ENCODE measurements around the gene ARHGAP26.
"Not testable (repeated sequence)": the region's sequence is repeated elsewhere in the genome, so short reads cannot be mapped to it uniquely, and the experiment has no call there.

The ARHGAP26 gene

GRCh38 chr5:143074414-143074996 is 304.3 kb downstream of the ARHGAP26 start:
- no peak for FAIRE-seq

DNA sequence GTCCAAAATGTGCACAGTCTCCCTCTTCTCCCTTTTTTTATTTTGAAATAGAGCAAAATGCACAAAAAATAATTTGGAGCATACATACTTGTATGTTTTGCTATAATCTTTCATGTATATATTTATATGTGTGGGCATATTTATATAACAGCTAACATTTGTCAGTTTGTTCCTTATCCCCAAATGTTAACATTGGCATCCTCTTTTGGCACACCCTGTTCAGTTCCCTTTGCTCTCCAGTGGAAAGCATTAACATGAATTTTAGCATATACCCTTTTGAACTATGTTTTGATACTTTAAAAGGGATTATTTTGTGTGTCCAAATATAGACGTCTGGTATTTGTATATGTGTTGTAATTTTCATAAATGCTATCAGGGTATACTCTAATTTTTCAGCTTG is 306.2 kb downstream of the ARHGAP26 start:
- FAIRE-seq = no peak

DNA sequence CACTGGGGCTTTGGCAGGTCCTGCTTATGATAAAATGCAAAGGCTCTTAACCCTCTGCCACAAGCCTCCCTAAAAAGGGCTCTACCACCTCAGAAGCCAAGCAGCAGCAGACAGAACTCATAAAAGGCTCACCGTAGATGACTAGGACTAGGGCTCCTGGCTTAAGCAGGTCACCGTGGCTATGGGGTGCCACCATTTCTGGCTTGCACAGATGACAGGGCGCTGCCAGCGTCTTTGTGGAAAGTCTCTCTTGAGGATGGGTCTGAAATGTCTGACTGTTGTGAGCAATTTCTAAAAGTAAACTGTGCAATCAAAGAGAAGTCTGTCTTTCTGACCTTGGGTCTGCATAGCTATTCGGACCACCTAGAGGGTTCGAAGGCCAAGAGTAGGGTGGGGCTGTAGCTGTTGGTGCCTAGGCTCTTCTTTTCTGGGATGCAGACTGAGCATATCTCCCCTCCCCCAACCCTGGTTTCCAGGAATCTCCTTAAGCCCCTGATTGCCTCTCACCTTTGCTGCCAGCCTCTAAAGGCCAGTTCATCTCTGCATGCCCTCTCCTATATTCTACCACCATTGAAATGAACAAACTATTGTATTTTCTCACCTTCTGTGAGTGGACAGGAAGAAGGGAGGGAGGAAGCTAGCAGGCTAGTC is 307.4 kb downstream of the ARHGAP26 start:
- no peak for FAIRE-seq

GRCh38 chr5:143078313-143078712 is 308.1 kb downstream of the ARHGAP26 start:
- peak; percentile 66 for FAIRE-seq

DNA sequence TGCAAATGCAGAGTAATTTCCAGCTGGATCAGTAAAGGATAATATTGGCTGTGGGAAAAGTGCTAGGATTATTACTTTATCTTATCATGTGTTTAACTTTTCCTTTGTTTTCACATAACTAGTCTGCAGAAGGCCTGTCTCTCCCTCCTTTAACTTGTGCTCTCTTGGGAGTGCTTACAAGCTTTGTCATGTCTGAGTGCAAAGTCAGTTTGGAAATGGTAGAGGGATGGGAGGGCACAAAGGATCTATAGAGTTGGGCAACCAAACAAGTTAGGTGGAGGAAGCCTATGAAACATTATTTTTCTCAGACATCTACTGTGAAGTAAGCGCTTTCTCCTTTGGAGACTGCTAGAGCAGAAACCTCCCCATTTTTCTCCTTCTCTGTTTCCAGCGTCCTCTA is 308.8 kb downstream of the ARHGAP26 start:
- no peak for FAIRE-seq

DNA sequence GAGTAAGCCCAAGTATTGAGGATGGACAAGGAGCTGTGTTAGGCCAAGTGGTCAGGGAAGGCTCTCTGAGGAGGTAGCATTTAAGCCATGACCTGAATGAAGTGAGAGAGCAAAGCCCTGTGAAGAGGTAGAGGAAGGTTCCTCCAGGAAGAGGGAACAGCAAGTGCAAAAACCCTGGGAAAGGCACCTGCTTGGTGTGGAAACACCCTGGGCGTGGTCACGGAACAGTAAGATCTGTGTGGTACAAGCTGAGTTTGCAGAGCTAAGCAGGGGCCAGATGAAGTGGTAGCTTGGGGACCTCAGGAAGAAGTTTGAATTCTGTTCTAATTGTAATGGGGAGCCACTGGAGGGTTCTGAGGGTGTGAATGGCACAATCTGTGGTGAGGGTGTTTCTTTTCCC is 310.2 kb downstream of the ARHGAP26 start:
- no peak for FAIRE-seq

DNA sequence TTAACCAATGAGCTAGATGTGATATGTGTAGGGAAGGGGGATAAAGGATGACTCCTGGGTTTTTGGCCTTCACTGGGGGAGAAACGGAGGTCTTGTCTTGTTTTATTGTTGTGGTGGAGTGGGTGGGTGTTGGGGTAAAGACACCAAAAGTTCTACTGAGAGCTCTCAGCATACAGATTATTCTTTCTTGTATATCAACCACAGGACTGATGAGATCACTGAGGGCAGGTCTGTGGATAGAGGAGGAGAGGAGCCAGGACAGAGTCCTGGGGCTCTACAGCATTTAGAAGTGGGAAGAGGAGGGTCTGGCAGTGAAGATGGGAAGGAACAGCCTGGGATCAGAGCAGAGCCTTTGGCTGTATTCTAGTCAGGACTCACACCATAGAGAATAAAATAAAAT is 310.8 kb downstream of the ARHGAP26 start:
- no peak for FAIRE-seq

DNA sequence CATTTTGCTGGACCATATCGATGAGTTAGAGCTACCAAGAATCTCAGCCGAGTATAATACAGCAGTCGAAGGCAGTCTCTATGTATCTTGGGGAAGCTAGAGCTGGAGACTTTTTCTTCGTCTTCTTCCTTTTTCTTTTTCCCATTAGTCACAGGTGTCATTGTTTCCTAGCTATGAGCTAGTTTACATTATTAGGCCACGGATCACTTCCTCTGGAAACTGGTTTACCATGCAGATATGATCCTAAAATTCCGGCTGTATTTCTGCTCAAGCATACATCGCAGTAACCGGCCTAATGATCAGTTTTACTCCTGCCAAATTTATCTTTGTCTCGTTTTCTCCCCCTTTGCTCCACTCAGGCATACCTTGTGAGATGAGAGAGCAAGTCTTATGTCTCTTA is 312.8 kb downstream of the ARHGAP26 start:
- no peak for FAIRE-seq

DNA sequence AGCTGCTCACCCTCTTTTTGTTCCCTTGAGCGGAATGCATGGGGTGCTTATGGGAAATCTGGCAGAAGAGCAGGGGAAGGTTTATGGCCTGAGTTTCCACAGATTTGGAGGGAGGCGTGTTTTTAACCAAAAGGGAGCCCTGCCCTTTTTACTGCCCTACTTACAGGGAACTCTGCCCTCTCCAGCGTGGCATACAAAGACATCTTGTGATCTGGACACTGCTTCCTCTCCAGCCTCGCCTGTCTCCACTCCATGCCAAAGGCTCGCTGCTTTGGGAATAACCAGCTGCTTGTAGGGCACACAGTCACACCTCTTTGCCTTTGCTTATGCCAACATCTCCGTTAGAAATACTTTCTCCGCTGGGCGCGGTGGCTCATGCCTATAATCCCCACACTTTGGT is 314.2 kb downstream of the ARHGAP26 start:
- no peak for FAIRE-seq

DNA sequence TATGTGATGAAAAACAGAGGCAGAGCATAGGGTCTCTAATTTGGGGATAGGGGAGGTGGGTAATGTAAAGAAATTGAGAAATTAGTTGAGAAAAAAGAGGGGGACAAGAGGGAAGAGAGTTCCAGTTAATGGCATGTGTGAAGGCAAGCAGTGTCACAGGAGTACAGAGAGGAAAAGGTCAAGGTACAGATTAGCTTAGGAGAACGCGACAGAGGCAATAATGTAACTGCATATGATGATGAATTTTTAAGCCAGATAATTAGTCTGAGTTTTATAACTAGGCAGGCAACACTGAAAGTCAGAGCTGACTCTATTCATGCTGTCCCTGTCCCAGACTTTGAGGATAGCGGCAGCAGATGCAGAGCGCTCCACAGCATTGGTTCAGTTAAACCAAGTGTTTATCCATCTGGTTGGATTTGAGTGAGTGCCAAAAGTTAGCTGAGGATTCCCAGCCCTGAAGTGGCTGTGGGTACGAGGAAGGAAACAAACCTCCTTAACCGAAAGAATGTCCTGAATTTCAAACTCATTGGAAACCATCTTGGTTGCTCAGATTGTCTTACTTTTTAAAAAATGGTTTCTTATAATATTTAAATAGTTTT is 315.2 kb downstream of the ARHGAP26 start:
- no peak for FAIRE-seq

DNA sequence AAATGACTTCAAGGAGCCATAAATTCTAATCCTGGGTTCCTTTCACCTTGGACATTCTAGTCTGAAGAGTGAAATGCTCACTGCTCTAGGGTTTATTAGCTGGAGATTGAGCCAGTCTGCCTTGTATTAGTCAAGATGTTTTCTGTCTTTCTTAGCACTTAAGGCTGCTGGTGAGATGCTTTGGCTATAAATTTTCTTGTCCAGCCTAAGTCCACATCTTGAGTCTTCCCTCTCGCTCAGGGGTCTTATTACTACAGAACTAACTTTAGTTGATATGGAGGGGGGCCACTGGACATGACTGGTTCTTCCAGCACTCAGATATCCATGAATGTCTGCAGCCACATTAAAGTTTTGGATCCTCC is 316.4 kb downstream of the ARHGAP26 start:
- FAIRE-seq = no peak

DNA sequence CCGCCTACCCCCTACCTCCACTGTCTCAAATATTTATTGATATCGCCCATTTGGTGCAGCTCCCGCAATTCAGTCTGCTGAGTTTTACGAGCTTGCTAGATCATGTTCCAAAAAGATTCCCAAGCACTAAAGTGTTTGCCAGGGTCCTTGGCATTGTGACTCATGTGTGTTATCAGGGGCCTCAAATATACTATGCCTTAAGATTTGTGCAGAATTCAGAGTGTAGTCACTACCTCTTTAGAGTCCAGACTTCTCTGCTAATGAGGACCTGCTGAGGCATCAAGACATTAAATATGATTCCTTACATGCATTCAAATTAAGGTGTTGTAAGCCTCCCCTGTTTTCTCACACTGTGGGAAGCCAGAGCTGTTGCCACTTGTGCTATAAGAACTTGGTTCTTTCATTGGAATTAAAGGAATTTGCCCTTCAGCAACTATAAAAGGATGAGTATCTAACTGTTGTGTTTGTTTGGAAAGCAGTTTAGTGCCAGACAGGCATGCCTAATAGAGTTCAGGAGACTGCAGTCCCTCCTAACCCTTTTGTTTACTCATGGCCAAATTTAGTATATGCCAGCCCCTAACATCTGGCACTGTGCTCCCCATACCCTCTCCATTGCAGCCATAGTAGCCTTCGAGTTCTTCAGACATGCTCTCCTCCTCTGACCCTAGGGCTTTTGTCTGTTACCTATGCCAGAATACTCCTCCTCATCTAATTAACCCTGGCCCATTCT is 316.9 kb downstream of the ARHGAP26 start:
- FAIRE-seq = no peak

GRCh38 chr5:143088702-143089101 is 318.5 kb downstream of the ARHGAP26 start:
- FAIRE-seq = not testable (repeated sequence)

GRCh38 chr5:143090044-143090443 is 319.9 kb downstream of the ARHGAP26 start:
- not testable (repeated sequence) for FAIRE-seq

DNA sequence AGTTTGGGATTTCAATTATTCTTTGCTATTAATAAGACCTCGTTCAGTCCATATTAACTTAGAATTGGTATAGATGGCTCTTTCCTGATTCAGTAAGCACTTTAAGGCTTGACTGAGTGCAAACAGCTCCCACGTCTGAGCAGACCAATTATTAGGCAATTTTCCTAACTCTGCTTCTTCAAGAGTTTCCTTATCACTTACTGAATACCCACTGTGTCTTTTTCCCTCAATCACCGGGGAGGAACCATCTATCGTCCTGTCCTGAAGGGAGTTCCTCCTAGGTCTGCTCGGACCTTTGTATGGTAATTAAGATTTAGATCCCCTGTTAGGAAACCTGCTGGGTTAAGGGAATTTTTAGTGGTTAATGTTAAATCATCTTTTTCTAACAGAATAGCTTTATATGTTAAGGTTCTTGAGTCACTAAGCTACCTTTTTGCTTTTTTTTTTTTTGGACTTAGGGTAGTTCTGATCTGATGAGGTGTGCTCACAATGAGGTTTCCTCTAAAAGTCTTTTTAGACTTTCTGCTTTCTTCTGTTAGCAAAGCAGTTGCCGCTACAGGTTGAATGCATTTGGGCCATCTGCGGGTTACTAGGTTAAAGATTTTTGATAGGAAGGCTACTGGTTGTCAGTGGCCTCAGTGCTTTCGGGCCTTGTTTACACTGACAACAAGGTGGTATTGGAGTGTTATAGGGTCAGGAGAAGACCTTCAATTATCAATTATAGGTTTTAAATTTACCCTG is 322.7 kb downstream of the ARHGAP26 start:
- not testable (repeated sequence) for FAIRE-seq

DNA sequence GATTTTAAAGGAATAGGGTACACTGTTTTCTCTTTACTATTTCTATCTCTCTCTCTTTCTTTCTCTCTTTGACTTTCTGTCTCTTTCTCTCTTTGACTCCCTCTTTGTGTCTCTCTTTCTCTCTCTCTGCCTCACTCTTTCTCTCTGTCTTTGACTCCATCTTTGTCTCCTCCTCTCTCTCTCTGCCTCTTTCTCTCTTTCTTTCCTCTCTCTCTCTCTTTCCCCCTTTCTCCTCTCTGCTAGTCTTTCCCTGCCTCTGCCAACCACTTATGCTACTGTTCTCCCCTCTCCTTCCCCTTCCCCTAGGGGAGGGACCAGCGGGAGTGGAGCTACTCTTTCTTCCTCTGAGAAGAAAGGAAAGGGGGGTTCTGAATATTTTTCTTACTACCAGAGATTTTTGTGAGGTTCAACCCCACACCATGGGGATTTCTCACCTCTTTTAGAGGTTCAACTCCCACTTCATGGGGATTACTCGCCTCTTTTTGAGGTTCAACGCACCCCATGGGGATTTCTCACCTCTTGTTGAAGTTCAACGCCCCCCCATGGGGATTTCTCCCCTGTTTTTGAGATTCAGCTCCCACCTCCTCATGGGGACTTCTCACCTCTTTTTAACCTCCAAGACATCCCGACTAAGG is 323.4 kb downstream of the ARHGAP26 start:
- FAIRE-seq = no peak

DNA sequence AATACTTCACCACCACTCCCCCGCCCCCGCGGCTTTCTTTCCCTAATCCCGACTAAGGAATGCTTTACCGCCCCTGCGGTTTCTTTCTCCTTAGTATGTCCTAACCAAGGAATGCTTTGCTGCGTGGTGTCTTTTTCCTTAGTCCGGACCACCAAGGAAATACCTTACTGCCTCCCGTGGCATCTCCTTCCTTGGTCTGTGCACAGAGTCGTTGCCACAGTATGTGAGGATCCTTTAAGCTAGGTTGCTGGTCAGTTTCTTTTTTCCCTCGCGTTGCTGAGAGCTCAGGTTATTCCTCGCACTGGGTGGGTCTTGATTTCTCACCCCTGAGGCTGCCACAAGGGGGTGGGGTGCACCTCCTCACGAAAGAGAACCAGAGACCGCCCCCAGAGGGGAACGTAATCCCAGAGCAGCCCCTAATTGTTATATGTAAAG is 323.9 kb downstream of the ARHGAP26 start:
- no peak for FAIRE-seq

GRCh38 chr5:143094608-143095007 is 324.4 kb downstream of the ARHGAP26 start:
- FAIRE-seq = not testable (repeated sequence)

GRCh38 chr5:143101121-143101520 is 330.9 kb downstream of the ARHGAP26 start:
- FAIRE-seq = no peak

DNA sequence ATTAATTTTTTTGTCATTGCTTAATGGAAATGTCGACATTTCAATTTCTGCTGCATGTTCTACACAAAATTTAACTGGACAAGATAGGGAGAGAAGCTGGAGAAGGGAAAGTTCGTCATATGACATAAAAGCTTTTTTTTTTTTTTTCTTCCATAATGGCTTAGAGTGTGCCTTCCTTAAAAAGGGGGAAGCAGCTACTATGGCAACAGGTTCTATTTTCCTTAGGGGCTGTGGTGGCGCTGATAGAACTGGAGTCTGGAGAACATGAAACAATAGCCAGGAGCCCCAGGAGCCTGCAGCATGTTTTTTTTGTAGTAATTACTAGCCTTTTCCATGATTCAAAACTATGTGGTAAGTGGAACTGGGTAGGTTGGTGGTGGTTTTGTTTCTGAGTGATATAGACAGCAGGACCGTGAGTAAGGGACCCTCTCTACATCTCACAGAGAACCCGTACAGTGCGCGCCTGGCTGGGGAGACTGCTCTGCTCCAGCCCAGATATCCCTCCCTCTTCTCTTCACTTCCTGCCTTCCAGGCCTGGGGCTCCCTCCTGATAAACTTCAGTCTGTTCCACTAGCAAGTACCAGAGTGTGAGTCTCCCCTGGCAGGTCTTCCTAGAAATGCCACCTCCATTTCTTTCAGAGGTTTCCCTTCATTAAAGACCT is 331.7 kb downstream of the ARHGAP26 start:
- FAIRE-seq = no peak

- FAIRE-seq = no peak
Observed at GRCh38 chr5:143102411-143102810, 332.2 kb downstream of the ARHGAP26 start.
